SU-DHL-6 (cell line): ENCODE results near the gene LYPD6.

Experiments
- EZH2phosphoT487 ChIP-seq: fragments of 200-600 bp; sonication (generic), shearing (Covaris generic); conservative IDR thresholded peaks from 2 replicates; pipeline ENCODE4 v1.6.1; 2018; ENCODE audit warnings: mild to moderate bottlenecking, antibody characterized with exemption, low read length, moderate library complexity, mixed read lengths
- TF ChIP-seq, protein P1 (sequence below): fragments of 200-600 bp; sonication (generic); IDR thresholded peaks from one replicate; pipeline ENCODE4 v1.5.1; 2017; ENCODE audit warnings: antibody characterized with exemption, mild to moderate bottlenecking, low read length, moderate library complexity; ENCODE audit not compliant: insufficient read depth, poor library complexity, severe bottlenecking

DNA sequence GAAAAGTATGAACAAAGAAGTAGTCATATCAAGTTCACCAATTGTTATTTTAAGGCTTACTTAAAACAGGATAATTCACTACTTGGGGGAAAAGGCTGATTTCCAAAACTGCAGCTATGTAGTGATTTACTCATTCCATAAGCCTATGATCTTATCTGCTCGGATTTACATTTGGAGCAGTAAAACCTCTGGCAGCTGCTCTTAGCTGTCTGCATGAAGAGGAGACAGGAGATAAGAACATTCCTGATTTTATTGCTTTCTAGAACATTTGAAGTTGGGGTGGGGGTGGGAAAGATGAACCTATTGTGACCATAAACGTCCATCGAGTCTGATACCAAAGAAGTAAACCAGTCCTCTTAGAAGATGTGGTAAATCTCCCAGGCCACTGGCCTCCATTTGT lies 136.2 kb downstream of the LYPD6 start:
- TF ChIP-seq, protein P1, sequence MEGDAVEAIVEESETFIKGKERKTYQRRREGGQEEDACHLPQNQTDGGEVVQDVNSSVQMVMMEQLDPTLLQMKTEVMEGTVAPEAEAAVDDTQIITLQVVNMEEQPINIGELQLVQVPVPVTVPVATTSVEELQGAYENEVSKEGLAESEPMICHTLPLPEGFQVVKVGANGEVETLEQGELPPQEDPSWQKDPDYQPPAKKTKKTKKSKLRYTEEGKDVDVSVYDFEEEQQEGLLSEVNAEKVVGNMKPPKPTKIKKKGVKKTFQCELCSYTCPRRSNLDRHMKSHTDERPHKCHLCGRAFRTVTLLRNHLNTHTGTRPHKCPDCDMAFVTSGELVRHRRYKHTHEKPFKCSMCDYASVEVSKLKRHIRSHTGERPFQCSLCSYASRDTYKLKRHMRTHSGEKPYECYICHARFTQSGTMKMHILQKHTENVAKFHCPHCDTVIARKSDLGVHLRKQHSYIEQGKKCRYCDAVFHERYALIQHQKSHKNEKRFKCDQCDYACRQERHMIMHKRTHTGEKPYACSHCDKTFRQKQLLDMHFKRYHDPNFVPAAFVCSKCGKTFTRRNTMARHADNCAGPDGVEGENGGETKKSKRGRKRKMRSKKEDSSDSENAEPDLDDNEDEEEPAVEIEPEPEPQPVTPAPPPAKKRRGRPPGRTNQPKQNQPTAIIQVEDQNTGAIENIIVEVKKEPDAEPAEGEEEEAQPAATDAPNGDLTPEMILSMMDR: no peak
- no peak for TF ChIP-seq EZH2phosphoT487
